ENCODE data around the gene TMEM141.

DNA sequence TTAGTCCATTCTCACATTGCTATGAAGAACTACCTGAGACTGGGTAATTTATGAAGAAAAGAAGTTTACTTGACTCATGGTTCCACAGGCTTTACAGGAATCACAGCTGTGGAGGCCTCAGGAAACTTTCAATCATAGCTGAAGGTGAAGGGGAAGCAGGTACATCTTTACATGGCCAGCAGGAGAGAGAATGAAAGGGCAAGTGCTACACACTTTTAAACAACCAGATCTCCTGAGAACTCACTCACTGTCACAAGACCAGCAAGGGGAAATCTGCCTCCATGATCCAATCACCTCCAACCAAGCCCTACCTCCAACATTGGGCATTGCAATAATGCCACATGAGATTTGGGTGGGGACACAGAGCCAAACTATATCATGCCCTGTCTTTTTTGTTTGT is 39.3 kb upstream of the TMEM141 start:
- TF ChIP-seq, protein P1, sequence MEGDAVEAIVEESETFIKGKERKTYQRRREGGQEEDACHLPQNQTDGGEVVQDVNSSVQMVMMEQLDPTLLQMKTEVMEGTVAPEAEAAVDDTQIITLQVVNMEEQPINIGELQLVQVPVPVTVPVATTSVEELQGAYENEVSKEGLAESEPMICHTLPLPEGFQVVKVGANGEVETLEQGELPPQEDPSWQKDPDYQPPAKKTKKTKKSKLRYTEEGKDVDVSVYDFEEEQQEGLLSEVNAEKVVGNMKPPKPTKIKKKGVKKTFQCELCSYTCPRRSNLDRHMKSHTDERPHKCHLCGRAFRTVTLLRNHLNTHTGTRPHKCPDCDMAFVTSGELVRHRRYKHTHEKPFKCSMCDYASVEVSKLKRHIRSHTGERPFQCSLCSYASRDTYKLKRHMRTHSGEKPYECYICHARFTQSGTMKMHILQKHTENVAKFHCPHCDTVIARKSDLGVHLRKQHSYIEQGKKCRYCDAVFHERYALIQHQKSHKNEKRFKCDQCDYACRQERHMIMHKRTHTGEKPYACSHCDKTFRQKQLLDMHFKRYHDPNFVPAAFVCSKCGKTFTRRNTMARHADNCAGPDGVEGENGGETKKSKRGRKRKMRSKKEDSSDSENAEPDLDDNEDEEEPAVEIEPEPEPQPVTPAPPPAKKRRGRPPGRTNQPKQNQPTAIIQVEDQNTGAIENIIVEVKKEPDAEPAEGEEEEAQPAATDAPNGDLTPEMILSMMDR (IDR thresholded peaks at IDR 0.05 in 4 of 5, conservative IDR thresholded peaks at IDR 0.05 in 1 of 5), result no peak
- TF ChIP-seq POLR2A (IDR thresholded peaks at IDR 0.05), result no peak
